Measurements from ENCODE around the gene RRP36. TPM values are rescaled to one million over a fixed set of nuclear protein-coding genes. Genes with fewer than 3 reads are reported as not detected.

RRP36 gene
- total and polyA plus RNA-seq, 2 experiments from 2014 or later = 72.5 to 83.2 TPM

GRCh38 chr6:43013097-43013842 lies 8.2 kb upstream of the RRP36 start:
- H3K9me2 ChIP-seq (replicated peaks; ENCODE audit: insufficient read depth) = no peaks in the 10 kb centered on the region
- H3K4me2 ChIP-seq = peak overlapping the region; percentile 95
- no peaks in the 10 kb centered on the region for H3K9me3 ChIP-seq (ENCODE audit: low read depth)
- DNase-seq (ENCODE audit: low spot score) = no peak
- WGBS (ENCODE audit: low lambda C conversion rate, missing lambda C conversion rate) = 6% methylated on average over 15 of the region's 25 CpGs
- H3K27me3 ChIP-seq = no peaks in the 10 kb centered on the region
- H3K79me2 ChIP-seq = peaks cover 51% of the 10 kb centered on the region
- TF ChIP-seq EZH2 (IDR thresholded peaks at IDR 0.05; ENCODE audit: borderline replicate concordance) = no peak
- TF ChIP-seq CTCF (IDR thresholded peaks at IDR 0.05; ENCODE audit: poor library complexity) = no peak
- TF ChIP-seq EZH2phosphoT487 (IDR thresholded peaks at IDR 0.05; ENCODE audit: low read depth, severe bottlenecking, unreplicated experiment) = no peak
- no peaks in the 10 kb centered on the region for H3K36me3 ChIP-seq (replicated peaks; ENCODE audit: insufficient read depth, low read depth)
- H3K4me3 ChIP-seq = peak overlapping the region; percentile 29
- peaks cover 8% of the 10 kb centered on the region for H3K4me1 ChIP-seq (ENCODE audit: insufficient read depth)
- peaks cover 3% of the 10 kb centered on the region for H4K20me1 ChIP-seq (ENCODE audit: insufficient read depth, poor library complexity, severe bottlenecking)
- peak overlapping the region; percentile 51 for H3K27ac ChIP-seq
- H2AFZ ChIP-seq = peak overlapping the region; percentile 49

- Histone ChIP-seq H3K9me2 (replicated peaks; ENCODE audit: insufficient read depth) (no peaks in the 10 kb centered on the region), H3K79me2 (peaks cover 51% of the 10 kb centered on the region), H3K4me2 (peak within 1 kb of the TSS; percentile 95), H3K4me3 (peak within 1 kb of the TSS; percentile 44), H3K27ac (peak within 1 kb of the TSS; percentile 59), H2AFZ (peak within 1 kb of the TSS; percentile 49), H3K4me1 (ENCODE audit: insufficient read depth) (peaks cover 8% of the 10 kb centered on the region), H3K9me3 (ENCODE audit: low read depth) (no peaks in the 10 kb centered on the region), H3K36me3 (replicated peaks; ENCODE audit: insufficient read depth, low read depth) (no peaks in the 10 kb centered on the region), H3K27me3 (no peaks in the 10 kb centered on the region), H4K20me1 (ENCODE audit: insufficient read depth, poor library complexity, severe bottlenecking) (peaks cover 3% of the 10 kb centered on the region)
- under 1% methylated on average over 35 of the region's 51 CpGs for WGBS (ENCODE audit: low lambda C conversion rate, missing lambda C conversion rate)
- TF ChIP-seq CTCF (IDR thresholded peaks at IDR 0.05; ENCODE audit: poor library complexity) = no peak
- TF ChIP-seq EZH2 (IDR thresholded peaks at IDR 0.05; ENCODE audit: borderline replicate concordance) = no peak
- no peak for TF ChIP-seq EZH2phosphoT487 (IDR thresholded peaks at IDR 0.05; ENCODE audit: low read depth, severe bottlenecking, unreplicated experiment)
- peak; percentile 99 for DNase-seq (ENCODE audit: low spot score)
Measured at GRCh38 chr6:43013843-43014433, 7.5 kb upstream of the RRP36 start, which contains the start of the genes KLHDC3 and MEA1. TSS of gene KLHDC3 (plus strand) at chr6:43014249. CDS start at chr6:43017193, 2,944 bp downstream. TSS of gene MEA1 (minus strand) at chr6:43013946. CDS start at chr6:43013813, 133 bp downstream.

- H3K36me3 ChIP-seq (replicated peaks; ENCODE audit: insufficient read depth, low read depth) = no peaks in the 10 kb centered on the region
- no peaks in the 10 kb centered on the region for H3K27me3 ChIP-seq
- no peak for TF ChIP-seq EZH2phosphoT487 (IDR thresholded peaks at IDR 0.05; ENCODE audit: low read depth, severe bottlenecking, unreplicated experiment)
- no peak for TF ChIP-seq EZH2 (IDR thresholded peaks at IDR 0.05; ENCODE audit: borderline replicate concordance)
- no peak for TF ChIP-seq CTCF (IDR thresholded peaks at IDR 0.05; ENCODE audit: poor library complexity)
- peak overlapping the region; percentile 77 for H3K4me2 ChIP-seq
- H4K20me1 ChIP-seq (ENCODE audit: insufficient read depth, poor library complexity, severe bottlenecking) = peaks cover 3% of the 10 kb centered on the region
- H3K4me1 ChIP-seq (ENCODE audit: insufficient read depth) = peaks cover 8% of the 10 kb centered on the region
- H3K9me2 ChIP-seq (replicated peaks; ENCODE audit: insufficient read depth) = no peaks in the 10 kb centered on the region
- H3K4me3 ChIP-seq = peak overlapping the region; percentile 44
- H3K79me2 ChIP-seq = peaks cover 54% of the 10 kb centered on the region
- peak overlapping the region; percentile 59 for H3K27ac ChIP-seq
- WGBS (ENCODE audit: low lambda C conversion rate, missing lambda C conversion rate) = 7% methylated on average over 7 of the region's 7 CpGs
- H2AFZ ChIP-seq = peak overlapping the region; percentile 13
- no peaks in the 10 kb centered on the region for H3K9me3 ChIP-seq (ENCODE audit: low read depth)
- peak; percentile 38 for DNase-seq (ENCODE audit: low spot score)
Measured at GRCh38 chr6:43014434-43014909, 7.0 kb upstream of the RRP36 start.

All from hepatocyte (in vitro differentiated cells).